ENCODE data around the gene ROCK2.

DNA sequence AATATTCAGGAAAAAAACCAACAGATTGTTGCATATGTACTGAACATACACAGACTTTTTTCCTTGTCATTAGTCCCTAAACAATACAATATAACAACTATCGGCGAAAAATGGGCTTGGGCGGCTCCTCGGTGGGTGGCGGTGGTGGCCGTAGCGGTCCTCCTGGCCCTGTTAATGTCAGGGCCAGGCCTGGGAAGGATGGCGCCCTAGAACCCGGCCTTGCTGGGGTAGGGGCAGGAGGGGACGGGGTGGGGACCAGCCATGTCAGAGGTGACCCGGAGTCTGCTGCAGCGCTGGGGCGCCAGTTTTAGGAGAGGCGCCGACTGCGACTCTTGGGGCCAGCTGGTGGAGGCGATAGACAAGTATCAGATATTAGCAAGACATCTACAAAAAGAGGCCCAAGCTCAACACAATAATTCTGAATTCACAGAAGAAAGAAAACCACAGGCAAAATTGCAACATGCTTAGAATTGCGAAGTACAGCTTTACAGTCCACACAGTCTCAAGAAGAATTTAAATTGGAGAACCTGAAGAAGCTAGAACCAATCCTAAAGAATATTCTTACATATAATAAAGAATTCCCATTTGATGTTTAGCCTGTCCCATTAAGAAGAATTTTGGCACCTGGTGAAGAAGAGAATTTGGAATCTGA, 36.5 kb downstream of the ROCK2 start:
- TF ChIP-seq, protein P1, sequence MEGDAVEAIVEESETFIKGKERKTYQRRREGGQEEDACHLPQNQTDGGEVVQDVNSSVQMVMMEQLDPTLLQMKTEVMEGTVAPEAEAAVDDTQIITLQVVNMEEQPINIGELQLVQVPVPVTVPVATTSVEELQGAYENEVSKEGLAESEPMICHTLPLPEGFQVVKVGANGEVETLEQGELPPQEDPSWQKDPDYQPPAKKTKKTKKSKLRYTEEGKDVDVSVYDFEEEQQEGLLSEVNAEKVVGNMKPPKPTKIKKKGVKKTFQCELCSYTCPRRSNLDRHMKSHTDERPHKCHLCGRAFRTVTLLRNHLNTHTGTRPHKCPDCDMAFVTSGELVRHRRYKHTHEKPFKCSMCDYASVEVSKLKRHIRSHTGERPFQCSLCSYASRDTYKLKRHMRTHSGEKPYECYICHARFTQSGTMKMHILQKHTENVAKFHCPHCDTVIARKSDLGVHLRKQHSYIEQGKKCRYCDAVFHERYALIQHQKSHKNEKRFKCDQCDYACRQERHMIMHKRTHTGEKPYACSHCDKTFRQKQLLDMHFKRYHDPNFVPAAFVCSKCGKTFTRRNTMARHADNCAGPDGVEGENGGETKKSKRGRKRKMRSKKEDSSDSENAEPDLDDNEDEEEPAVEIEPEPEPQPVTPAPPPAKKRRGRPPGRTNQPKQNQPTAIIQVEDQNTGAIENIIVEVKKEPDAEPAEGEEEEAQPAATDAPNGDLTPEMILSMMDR (IDR thresholded peaks at IDR 0.05) = no peak
- TF ChIP-seq POLR2A (IDR thresholded peaks at IDR 0.05) = no peak
- no peak for TF ChIP-seq EP300 (IDR thresholded peaks at IDR 0.05)
- no peak for TF ChIP-seq POLR2AphosphoS5 (IDR thresholded peaks at IDR 0.05)
